ENCODE measurements around the gene RNF39.

DNA sequence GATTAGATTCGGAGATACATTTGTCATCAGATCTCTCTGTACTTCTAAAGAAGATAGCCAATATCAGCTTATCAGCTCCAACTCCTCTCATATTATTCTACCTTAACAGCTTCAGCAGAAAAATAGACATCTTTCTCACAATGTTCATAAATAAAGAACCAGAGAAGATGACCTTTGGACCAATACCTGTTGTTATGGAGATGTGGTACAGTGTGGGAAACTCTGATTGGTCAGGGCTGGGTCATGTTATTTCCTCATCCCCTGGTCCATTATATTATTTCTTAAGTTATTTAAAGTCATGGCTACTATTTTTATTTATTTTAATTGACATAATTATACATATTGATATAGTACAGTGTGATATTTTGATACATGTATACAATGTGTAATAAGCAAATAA, 50.4 kb downstream of the RNF39 start:
- TF ChIP-seq, protein P1, sequence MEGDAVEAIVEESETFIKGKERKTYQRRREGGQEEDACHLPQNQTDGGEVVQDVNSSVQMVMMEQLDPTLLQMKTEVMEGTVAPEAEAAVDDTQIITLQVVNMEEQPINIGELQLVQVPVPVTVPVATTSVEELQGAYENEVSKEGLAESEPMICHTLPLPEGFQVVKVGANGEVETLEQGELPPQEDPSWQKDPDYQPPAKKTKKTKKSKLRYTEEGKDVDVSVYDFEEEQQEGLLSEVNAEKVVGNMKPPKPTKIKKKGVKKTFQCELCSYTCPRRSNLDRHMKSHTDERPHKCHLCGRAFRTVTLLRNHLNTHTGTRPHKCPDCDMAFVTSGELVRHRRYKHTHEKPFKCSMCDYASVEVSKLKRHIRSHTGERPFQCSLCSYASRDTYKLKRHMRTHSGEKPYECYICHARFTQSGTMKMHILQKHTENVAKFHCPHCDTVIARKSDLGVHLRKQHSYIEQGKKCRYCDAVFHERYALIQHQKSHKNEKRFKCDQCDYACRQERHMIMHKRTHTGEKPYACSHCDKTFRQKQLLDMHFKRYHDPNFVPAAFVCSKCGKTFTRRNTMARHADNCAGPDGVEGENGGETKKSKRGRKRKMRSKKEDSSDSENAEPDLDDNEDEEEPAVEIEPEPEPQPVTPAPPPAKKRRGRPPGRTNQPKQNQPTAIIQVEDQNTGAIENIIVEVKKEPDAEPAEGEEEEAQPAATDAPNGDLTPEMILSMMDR (conservative IDR thresholded peaks at IDR 0.05; ENCODE audit: low read depth, low read length): no peak
- no peak for TF ChIP-seq EZH2 (IDR thresholded peaks at IDR 0.05; ENCODE audit: borderline replicate concordance, low read depth, low read length, poor library complexity, severe bottlenecking)
